GM23338 (cell line): Measurements from ENCODE around the gene MROH7.

ENCODE experiments used
- CREB1 ChIP-seq: fragments of 250-450 bp; sonication (Bioruptor Pico); IDR thresholded peaks from 2 replicates; pipeline ENCODE4 v1.5.0; 2020; ENCODE audit warnings: low read depth, mild to moderate bottlenecking, moderate library complexity
- CTCF ChIP-seq, 2 experiments: fragments of 200-600 bp in 1 of 2; sonication (generic) in 1 of 2; conservative IDR thresholded peaks; 2 replicates each; pipeline versions ENCODE4 v1.5.1 to v1.6.1; 2016 to 2017; ENCODE audit warnings: antibody characterized with exemption in 2 of 2, low read depth in 2 of 2, mild to moderate bottlenecking in 2 of 2, moderate library complexity in 1 of 2
- POLR2AphosphoS5 ChIP-seq: IDR thresholded peaks from 2 replicates; pipeline ENCODE4 v1.6.1; 2016; ENCODE audit warnings: antibody characterized with exemption, low read depth
- REST ChIP-seq: IDR thresholded peaks from one replicate; pipeline ENCODE4 v1.6.1; 2018; ENCODE audit warnings: antibody characterized with exemption; ENCODE audit not compliant: unreplicated experiment

- TF ChIP-seq REST (no peak), CTCF (conservative IDR thresholded peaks at IDR 0.05; ENCODE audit: low read depth in 2 of 2) (no peak), POLR2AphosphoS5 (no peak), CREB1 (no peak)
These were observed 42.3 kb upstream of the MROH7 start for GRCh38 chr1:54599211-54599823.
